ENCODE data around the gene ZKSCAN4.

ZKSCAN4 gene

GRCh38 chr6:28209753-28210535 lies 42.1 kb downstream of the ZKSCAN4 start:
- DNase-seq (ENCODE audit: low read depth in 4 of 4, low spot score in 1 of 4), result no peak

GRCh38 chr6:28208111-28208659 lies 43.9 kb downstream of the ZKSCAN4 start:
- DNase-seq (ENCODE audit: low read depth in 4 of 4, low spot score in 1 of 4), result no peak

- DNase-seq (ENCODE audit: low read depth in 4 of 4, low spot score in 1 of 4), result no peak
Observed at GRCh38 chr6:28207510-28208110, 44.5 kb downstream of the ZKSCAN4 start.

- DNase-seq (ENCODE audit: low read depth in 4 of 4, low spot score in 1 of 4), result no peak
Observed at GRCh38 chr6:28206928-28207509, 45.0 kb downstream of the ZKSCAN4 start.

- DNase-seq (ENCODE audit: low read depth in 4 of 4, low spot score in 1 of 4), result no peak
Observed at GRCh38 chr6:28206527-28206926, 45.5 kb downstream of the ZKSCAN4 start.

GRCh38 chr6:28205879-28206278 lies 46.2 kb downstream of the ZKSCAN4 start:
- DNase-seq (ENCODE audit: low read depth in 4 of 4, low spot score in 1 of 4), result no peak

GRCh38 chr6:28203201-28203600 lies 48.9 kb downstream of the ZKSCAN4 start:
- DNase-seq (ENCODE audit: low read depth in 4 of 4, low spot score in 1 of 4), result no peak

- DNase-seq (ENCODE audit: low read depth in 4 of 4, low spot score in 1 of 4), result no peak
Observed at GRCh38 chr6:28200020-28200419, 52.0 kb downstream of the ZKSCAN4 start.
